A375 (cell line): ENCODE data around the gene VPS8. TPM values are rescaled to one million over a fixed set of nuclear protein-coding genes. Genes with fewer than 3 reads are reported as not detected.

Experiments used
- total RNA-seq: library from RNA; depleted of rRNA; stranded (reverse); fragments of >200 nt; shearing (Covaris generic); gene quantifications from 2 replicates; pipeline ENCODE4 v1.2.3, GENCODE V29; 2014; rRNA removed

Gene VPS8
- 11.2 and 12.0 TPM in 2 replicates for total RNA-seq

GRCh38 chr3:184811999-184812661, at the start of gene VPS8:
TSS of gene VPS8 (plus strand) at chr3:184812166. CDS start at chr3:184824633, 12,467 bp downstream.

Other genes with a start within 250 kb of the VPS8 start
- 43.6 and 47.7 TPM in 2 replicates for gene MAGEF1, start 100.1 kb upstream of the VPS8 start, total RNA-seq